Transverse colon (tissue), 3 donors: ENCODE results near the gene RNF144A.

ENCODE experiments used
- CTCF ChIP-seq, 5 experiments: fragments of 200-600 bp in 3 of 5; fragments of 450-650 bp in 2 of 5; sonication (generic) in 3 of 5; IDR thresholded peaks; 1 replicate in 2 of 5; 2 replicates in 3 of 5; pipeline ENCODE4 v1.5.1; 2016 to 2017; ENCODE audit warnings: antibody characterized with exemption in 5 of 5, inconsistent platforms in 3 of 5, mild to moderate bottlenecking in 2 of 5, moderate library complexity in 1 of 5
- EP300 ChIP-seq: sonication (generic); formaldehyde crosslinking; IDR thresholded peaks from one replicate; pipeline ENCODE4 v1.6.1; 2017; ENCODE audit warnings: antibody characterized with exemption, low read depth
- POLR2A ChIP-seq: fragments of 450-650 bp; IDR thresholded peaks from one replicate; pipeline ENCODE4 v1.6.1; 2016; ENCODE audit warnings: antibody characterized with exemption, mild to moderate bottlenecking, moderate library complexity

DNA sequence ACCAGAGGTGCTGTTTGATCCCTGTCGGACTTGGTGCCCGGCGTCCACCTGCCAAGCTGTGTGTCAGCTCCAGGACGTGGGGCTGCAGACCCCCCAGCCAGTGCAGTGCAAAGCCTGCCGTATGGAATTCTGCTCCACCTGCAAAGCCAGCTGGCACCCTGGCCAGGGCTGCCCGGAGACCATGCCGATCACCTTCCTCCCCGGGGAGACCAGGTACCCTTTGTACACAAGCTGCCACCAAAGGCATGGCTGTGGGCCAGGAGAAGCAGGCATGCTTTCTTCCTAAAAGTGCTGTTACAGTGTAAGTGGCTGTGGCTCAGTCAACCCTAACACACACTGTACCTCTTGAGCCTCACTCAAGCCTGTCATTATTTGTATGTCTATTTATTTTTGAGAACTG lies 103.3 kb downstream of the RNF144A start:
- TF ChIP-seq POLR2A (no peak), CTCF (IDR thresholded peaks at IDR 0.05) (no peak), EP300 (no peak)
